Loucy (cell line): ENCODE measurements around the gene LUC7L3.

ENCODE experiments used
- EZH2phosphoT487 ChIP-seq: fragments of 200-600 bp; IDR thresholded peaks from 2 replicates; pipeline ENCODE4 v1.6.1; 2018; ENCODE audit warnings: antibody characterized with exemption, mild to moderate bottlenecking, moderate library complexity, borderline replicate concordance
- TF ChIP-seq, protein P1 (sequence below): fragments of 200-600 bp; sonication (generic); conservative IDR thresholded peaks from 2 replicates; pipeline ENCODE4 v1.5.1; 2014; ENCODE audit warnings: mild to moderate bottlenecking, antibody characterized with exemption, low read length

DNA sequence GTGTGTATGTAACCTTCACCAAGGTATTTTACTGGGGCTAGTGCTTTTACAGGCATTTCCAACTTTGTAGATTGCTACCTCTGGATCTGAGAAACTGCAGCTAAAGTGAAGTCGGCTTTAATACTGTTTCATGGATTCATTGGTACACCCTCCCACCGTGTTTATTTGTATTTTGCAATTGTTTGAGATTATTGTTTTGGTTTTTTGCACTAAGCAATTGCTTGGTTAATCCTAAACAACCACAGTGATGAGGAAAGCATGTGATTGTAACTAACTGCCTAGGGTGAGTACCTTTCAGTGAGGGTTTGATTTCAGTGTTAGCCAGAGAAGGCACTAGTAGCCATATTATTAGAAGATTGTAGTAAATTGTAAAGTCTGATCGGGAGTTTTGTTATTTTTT is 3.3 kb downstream of the LUC7L3 start:
- TF ChIP-seq, protein P1, sequence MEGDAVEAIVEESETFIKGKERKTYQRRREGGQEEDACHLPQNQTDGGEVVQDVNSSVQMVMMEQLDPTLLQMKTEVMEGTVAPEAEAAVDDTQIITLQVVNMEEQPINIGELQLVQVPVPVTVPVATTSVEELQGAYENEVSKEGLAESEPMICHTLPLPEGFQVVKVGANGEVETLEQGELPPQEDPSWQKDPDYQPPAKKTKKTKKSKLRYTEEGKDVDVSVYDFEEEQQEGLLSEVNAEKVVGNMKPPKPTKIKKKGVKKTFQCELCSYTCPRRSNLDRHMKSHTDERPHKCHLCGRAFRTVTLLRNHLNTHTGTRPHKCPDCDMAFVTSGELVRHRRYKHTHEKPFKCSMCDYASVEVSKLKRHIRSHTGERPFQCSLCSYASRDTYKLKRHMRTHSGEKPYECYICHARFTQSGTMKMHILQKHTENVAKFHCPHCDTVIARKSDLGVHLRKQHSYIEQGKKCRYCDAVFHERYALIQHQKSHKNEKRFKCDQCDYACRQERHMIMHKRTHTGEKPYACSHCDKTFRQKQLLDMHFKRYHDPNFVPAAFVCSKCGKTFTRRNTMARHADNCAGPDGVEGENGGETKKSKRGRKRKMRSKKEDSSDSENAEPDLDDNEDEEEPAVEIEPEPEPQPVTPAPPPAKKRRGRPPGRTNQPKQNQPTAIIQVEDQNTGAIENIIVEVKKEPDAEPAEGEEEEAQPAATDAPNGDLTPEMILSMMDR: no peak
- no peak for TF ChIP-seq EZH2phosphoT487
